ENCODE measurements around the gene GPX3. TPM values are rescaled to one million over a fixed set of nuclear protein-coding genes. Genes with fewer than 3 reads are reported as not detected.

Gene GPX3
- total and polyA plus RNA-seq, 2 of the 13 experiments (the other 11 are each of a cell fraction or from before 2014, with no cell fraction given), result 33.8 to 1,892 TPM

GRCh38 chr5:151060742-151061141 is 40.4 kb downstream of the GPX3 start (continued):
- TF ChIP-seq ZNF639 (CRISPR knock-in tag; conservative IDR thresholded peaks at IDR 0.05), result no peak
- no peak for TF ChIP-seq ZNF292 (CRISPR knock-in tag; IDR thresholded peaks at IDR 0.05; ENCODE audit: borderline replicate concordance, low read depth)
- no peak for TF ChIP-seq CENPX (CRISPR knock-in tag; IDR thresholded peaks at IDR 0.05)
- TF ChIP-seq ETS1 (CRISPR knock-in tag; IDR thresholded peaks at IDR 0.05), result no peak

- no peak overlapping the region for H3K4me2 ChIP-seq (ENCODE audit: low read depth, low read length)
- no TSS peak for BruUV-seq (replicated peaks)
- H3K9ac ChIP-seq (ENCODE audit: insufficient read depth, low read depth, low read length), result no peak overlapping the region
- no peaks in the 10 kb centered on the region for H3K27me3 ChIP-seq (ENCODE audit: control insufficient read depth in 1 of 2, insufficient read depth in 2 of 2, low read length in 2 of 2)
- 98% methylated on average over 5 of the region's 5 CpGs for WGBS (ENCODE audit: low lambda C conversion rate)
- ATAC-seq (no peak; the same call in 2 of the 3 replicates), DNase-seq (ENCODE audit: low spot score) (no peak), FAIRE-seq (no peak)
- no peaks in the 10 kb centered on the region for H3K9me3 ChIP-seq (ENCODE audit: low read length)
- in situ Hi-C loops (cut with HindIII; ENCODE audit: extremely low pct_ligation_motif_present, low pct_unique_long_range_greater_than_20kb) (no loop called here), intact Hi-C loops (cut with micrococcal nuclease; ENCODE audit: unreplicated experiment) (no loop called here)
- peaks cover 38% of the 10 kb centered on the region; the same call in 1 of the 2 replicates for H4K20me1 ChIP-seq (ENCODE audit: insufficient read depth, low read length)
- peaks cover 17% of the 10 kb centered on the region for H3K4me1 ChIP-seq (ENCODE audit: insufficient read depth, low read length)
- POLR2A ChIA-PET, result interaction anchor here (1.3 kb wide), 1 partner anchor 19 kb away, joined by 4 read pairs; no protein-coding TSS in a partner anchor
- H3K36me3 ChIP-seq (replicated peaks in 1 of 2; ENCODE audit: control insufficient read depth in 1 of 2, insufficient read depth in 2 of 2, low read length in 2 of 2), result peaks cover 45 to 76% of the 10 kb centered on the region in 2 experiments
- no peak overlapping the region for H2AFZ ChIP-seq (ENCODE audit: low read length)
- CTCF ChIA-PET (ENCODE audit: low intra/inter-chr PET ratio, low total read pairs), result no interaction called here
- no peak overlapping the region for H3K4me3 ChIP-seq (replicated peaks in 1 of 3; ENCODE audit: insufficient read depth in 1 of 3, low read depth in 2 of 3, low read length in 3 of 3)
- peak overlapping the region; percentile 12 for H3K27ac ChIP-seq (ENCODE audit: extremely low read length, insufficient read depth, low read length)
- peaks cover 32% of the 10 kb centered on the region for H3K79me2 ChIP-seq (ENCODE audit: insufficient read depth, low read length)
- TF ChIP-seq PBX2 (CRISPR knock-in tag; IDR thresholded peaks at IDR 0.05), result no peak
- no peak for TF ChIP-seq ZNF563 (CRISPR knock-in tag; IDR thresholded peaks at IDR 0.05)
- no peak for TF ChIP-seq HOXD1 (CRISPR knock-in tag; IDR thresholded peaks at IDR 0.05)
- no peak for TF ChIP-seq HNRNPH1 (optimal IDR thresholded peaks at IDR 0.05; ENCODE audit: low read depth, low read length)
- no peak for TF ChIP-seq ZNF816 (CRISPR knock-in tag; IDR thresholded peaks at IDR 0.05; ENCODE audit: borderline replicate concordance)
- TF ChIP-seq ZNF616 (CRISPR knock-in tag; IDR thresholded peaks at IDR 0.05; ENCODE audit: low read depth), result no peak
- no peak for TF ChIP-seq NR0B2 (CRISPR knock-in tag; IDR thresholded peaks at IDR 0.05)
- no peak for TF ChIP-seq MATR3 (CRISPR knock-in tag; IDR thresholded peaks at IDR 0.05)
Measured at GRCh38 chr5:151062405-151063141, 42.2 kb downstream of the GPX3 start.
